Measurements from ENCODE around the gene KRTAP23-1.

DNA sequence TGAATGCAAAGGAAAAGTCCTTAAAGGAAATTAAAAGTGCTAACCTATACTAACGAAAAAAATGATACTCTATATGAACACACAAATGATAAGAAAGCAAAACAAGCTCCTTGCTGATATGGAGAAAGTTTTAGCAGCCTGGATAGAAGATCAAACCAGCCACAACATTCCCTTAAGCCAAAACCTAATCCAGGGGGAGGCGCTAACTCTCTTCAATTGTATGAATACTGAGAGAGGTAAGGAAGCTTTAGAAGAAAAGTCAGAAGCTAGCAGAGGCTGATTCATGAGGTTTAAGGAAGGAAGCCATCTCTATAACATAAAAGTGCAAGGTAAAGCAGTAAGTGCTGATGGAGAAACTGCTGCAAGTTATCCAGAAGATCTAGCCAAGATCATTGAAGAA, 3.4 kb downstream of the KRTAP23-1 start:
- TF ChIP-seq EZH2 (IDR thresholded peaks at IDR 0.05), result no peak
- no peak for TF ChIP-seq POLR2AphosphoS5 (IDR thresholded peaks at IDR 0.05; ENCODE audit: borderline replicate concordance, low read depth, low read length)
- TF ChIP-seq FOXP2 (optimal IDR thresholded peaks at IDR 0.05; ENCODE audit: control extremely low read depth, extremely low read length, insufficient read depth), result no peak
